ENCODE results near the gene USP6. TPM values are rescaled to one million over a fixed set of nuclear protein-coding genes. Genes with fewer than 3 reads are reported as not detected.

Gene USP6
- total and polyA plus RNA-seq, 2 of the 13 experiments (the other 11 are each of a cell fraction or from before 2014, with no cell fraction given): 0.04 TPM; not detected in 1

DNA sequence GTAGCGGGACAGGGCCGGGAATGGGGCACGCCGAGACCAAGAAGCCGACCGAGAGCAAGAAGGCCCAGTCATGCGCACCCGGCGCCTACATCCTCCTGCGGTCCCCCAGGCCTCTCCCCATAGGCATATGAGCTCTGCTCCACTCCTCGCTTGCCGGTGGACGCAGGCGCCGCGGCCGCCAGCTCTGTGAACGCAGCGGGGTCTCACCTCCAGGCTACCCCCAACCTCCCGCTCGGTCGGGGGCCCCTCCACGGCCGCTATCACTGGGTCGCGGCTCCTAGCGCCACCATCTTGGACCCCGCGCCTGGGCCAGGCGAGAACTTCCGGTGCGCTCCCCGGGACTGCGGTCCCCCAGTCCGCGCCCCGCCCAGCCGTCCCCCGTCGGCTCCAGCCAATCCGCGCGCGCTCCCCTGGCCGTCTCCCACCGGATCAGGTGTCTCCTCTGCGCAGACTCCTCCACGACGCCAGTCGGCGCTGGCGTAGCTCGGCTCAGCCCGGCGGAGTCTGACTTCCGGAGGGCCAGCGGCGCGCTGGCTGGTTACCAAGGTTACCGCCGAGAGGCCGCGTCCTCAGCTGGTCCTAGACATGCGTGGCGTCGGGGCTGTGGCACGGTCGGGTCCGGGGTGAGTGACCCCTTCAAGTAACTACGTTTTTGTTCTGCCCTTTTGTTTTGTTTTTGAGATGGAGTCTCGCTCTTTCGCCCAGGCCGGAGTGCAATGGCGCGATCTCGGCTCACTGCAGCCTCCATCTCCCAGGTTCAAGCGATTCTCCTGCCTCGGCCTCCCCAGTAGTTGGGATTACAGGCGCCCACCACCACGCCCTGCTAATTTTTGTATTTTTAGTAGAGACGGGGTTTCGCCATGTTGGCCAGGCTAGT is 75.9 kb downstream of the USP6 start, which contains the start of gene ZNF594 (continued):
- 0 out of 2 replicates have a peak, but pooled peaks have one; percentile 27 for TF ChIP-seq SAFB2 (CRISPR knock-in tag; IDR thresholded peaks at IDR 0.05; ENCODE audit: borderline replicate concordance, low read depth)
- TF ChIP-seq SALL1 (CRISPR knock-in tag; IDR thresholded peaks at IDR 0.05): peak; percentile 61
- no peak for TF ChIP-seq PRMT3 (CRISPR knock-in tag; IDR thresholded peaks at IDR 0.05; ENCODE audit: borderline replicate concordance, low read depth)
- peak; percentile 79 for TF ChIP-seq RFX3 (CRISPR knock-in tag; IDR thresholded peaks at IDR 0.05)
- peak; percentile 81 for TF ChIP-seq POLR2G (IDR thresholded peaks at IDR 0.05; ENCODE audit: low read depth, low read length)
- TF ChIP-seq SIX4 (CRISPR knock-in tag; IDR thresholded peaks at IDR 0.05): peak; percentile 74
- TF ChIP-seq SPEN (CRISPR knock-in tag; IDR thresholded peaks at IDR 0.05; ENCODE audit: low read depth): peak; percentile 85
- TF ChIP-seq ZNF614 (CRISPR knock-in tag; IDR thresholded peaks at IDR 0.05; ENCODE audit: borderline replicate concordance): 0 out of 2 replicates have a peak, but pooled peaks have one; percentile 43
- TF ChIP-seq GABPB1 (CRISPR knock-in tag; IDR thresholded peaks at IDR 0.05): peak; percentile 98
- TF ChIP-seq, protein P1, sequence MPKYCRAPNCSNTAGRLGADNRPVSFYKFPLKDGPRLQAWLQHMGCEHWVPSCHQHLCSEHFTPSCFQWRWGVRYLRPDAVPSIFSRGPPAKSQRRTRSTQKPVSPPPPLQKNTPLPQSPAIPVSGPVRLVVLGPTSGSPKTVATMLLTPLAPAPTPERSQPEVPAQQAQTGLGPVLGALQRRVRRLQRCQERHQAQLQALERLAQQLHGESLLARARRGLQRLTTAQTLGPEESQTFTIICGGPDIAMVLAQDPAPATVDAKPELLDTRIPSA (CRISPR knock-in tag; IDR thresholded peaks at IDR 0.05; ENCODE audit: borderline replicate concordance): no peak
- TF ChIP-seq LCORL (IDR thresholded peaks at IDR 0.05): no peak
- peak; percentile 42; the same call in 1 of the 2 replicates for TF ChIP-seq LCORL (CRISPR knock-in tag; IDR thresholded peaks at IDR 0.05)
- TF ChIP-seq, protein P2, sequence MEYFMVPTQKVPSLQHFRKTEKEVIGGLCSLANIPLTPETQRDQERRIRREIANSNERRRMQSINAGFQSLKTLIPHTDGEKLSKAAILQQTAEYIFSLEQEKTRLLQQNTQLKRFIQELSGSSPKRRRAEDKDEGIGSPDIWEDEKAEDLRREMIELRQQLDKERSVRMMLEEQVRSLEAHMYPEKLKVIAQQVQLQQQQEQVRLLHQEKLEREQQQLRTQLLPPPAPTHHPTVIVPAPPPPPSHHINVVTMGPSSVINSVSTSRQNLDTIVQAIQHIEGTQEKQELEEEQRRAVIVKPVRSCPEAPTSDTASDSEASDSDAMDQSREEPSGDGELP (IDR thresholded peaks at IDR 0.05; ENCODE audit: borderline replicate concordance, low read depth): peak; percentile 88; the same call in 1 of the 2 replicates
- TF ChIP-seq ZNF552 (CRISPR knock-in tag; IDR thresholded peaks at IDR 0.05; ENCODE audit: borderline replicate concordance): peak; percentile 56; the same call in 1 of the 2 replicates
- TF ChIP-seq BHLHE40 (IDR thresholded peaks at IDR 0.05; ENCODE audit: low read length): no peak
- 0 out of 2 replicates have a peak, but pooled peaks have one; percentile 39 for TF ChIP-seq FOXC1 (CRISPR knock-in tag; IDR thresholded peaks at IDR 0.05; ENCODE audit: borderline replicate concordance)
- TF ChIP-seq HOXA3 (CRISPR knock-in tag; IDR thresholded peaks at IDR 0.05): peak; percentile 85
- TF ChIP-seq, protein P3, sequence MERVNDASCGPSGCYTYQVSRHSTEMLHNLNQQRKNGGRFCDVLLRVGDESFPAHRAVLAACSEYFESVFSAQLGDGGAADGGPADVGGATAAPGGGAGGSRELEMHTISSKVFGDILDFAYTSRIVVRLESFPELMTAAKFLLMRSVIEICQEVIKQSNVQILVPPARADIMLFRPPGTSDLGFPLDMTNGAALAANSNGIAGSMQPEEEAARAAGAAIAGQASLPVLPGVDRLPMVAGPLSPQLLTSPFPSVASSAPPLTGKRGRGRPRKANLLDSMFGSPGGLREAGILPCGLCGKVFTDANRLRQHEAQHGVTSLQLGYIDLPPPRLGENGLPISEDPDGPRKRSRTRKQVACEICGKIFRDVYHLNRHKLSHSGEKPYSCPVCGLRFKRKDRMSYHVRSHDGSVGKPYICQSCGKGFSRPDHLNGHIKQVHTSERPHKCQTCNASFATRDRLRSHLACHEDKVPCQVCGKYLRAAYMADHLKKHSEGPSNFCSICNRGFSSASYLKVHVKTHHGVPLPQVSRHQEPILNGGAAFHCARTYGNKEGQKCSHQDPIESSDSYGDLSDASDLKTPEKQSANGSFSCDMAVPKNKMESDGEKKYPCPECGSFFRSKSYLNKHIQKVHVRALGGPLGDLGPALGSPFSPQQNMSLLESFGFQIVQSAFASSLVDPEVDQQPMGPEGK (CRISPR knock-in tag; IDR thresholded peaks at IDR 0.05): peak; percentile 77
- no peak for TF ChIP-seq SOX13 (IDR thresholded peaks at IDR 0.05)
- 0 out of 4 replicates have a peak, but pooled peaks of 1 of the 2 experiments have one; percentile 8 for TF ChIP-seq SOX13 (CRISPR knock-in tag; conservative IDR thresholded peaks at IDR 0.05 in 1 of 2, IDR thresholded peaks at IDR 0.05 in 1 of 2)
- peak; percentile 84 for TF ChIP-seq HDAC1 (CRISPR knock-in tag; IDR thresholded peaks at IDR 0.05)
- TF ChIP-seq, protein P4, sequence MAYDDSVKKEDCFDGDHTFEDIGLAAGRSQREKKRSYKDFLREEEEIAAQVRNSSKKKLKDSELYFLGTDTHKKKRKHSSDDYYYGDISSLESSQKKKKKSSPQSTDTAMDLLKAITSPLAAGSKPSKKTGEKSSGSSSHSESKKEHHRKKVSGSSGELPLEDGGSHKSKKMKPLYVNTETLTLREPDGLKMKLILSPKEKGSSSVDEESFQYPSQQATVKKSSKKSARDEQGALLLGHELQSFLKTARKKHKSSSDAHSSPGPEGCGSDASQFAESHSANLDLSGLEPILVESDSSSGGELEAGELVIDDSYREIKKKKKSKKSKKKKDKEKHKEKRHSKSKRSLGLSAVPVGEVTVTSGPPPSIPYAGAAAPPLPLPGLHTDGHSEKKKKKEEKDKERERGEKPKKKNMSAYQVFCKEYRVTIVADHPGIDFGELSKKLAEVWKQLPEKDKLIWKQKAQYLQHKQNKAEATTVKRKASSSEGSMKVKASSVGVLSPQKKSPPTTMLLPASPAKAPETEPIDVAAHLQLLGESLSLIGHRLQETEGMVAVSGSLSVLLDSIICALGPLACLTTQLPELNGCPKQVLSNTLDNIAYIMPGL (CRISPR knock-in tag; IDR thresholded peaks at IDR 0.05; ENCODE audit: borderline replicate concordance in 1 of 2, low read depth in 1 of 2): peak; percentile 79 to 80
- peak; percentile 46 for TF ChIP-seq MYC (CRISPR knock-in tag; IDR thresholded peaks at IDR 0.05; ENCODE audit: borderline replicate concordance)
- TF ChIP-seq FOXA1 (IDR thresholded peaks at IDR 0.05): no peak
- 0 out of 2 replicates have a peak, but pooled peaks have one; percentile 2 for TF ChIP-seq FOXA1 (CRISPR knock-in tag; IDR thresholded peaks at IDR 0.05)

Data from HepG2 (cell line).